Heart right ventricle (tissue), 16 donors: ENCODE data around the gene MALT1. TPM values are rescaled to one million over a fixed set of nuclear protein-coding genes. Genes with fewer than 3 reads are reported as not detected.

Source experiments
- ATAC-seq, 8 donors: fragments of 200-7000 bp; cut with Tn5 transposase; one replicate each; pipeline ENCODE4 v1.9.1; 2020; ENCODE audit warnings: mild to moderate bottlenecking in 8 of 8, moderate library complexity in 8 of 8, moderate number of reproducible peaks in 1 of 8
- DNase-seq, 2 donors: peaks; one replicate each; pipeline ENCODE4 v3.0.0-alpha.2; 2020
- H3K27ac ChIP-seq, 10 donors: fragments of 200-600 bp; sonication (generic) in 2 of 10; one replicate each; pipeline versions ENCODE4 v1.5.0 to v1.8.0; 2020 to 2022; ENCODE audit warnings: mild to moderate bottlenecking in 3 of 10
- H3K27me3 ChIP-seq, 7 donors: fragments of 200-600 bp; one replicate each; pipeline ENCODE4 v1.8.0; 2021 to 2022; ENCODE audit warnings: mild to moderate bottlenecking in 2 of 7
- H3K36me3 ChIP-seq, 9 donors: fragments of 200-600 bp; sonication (generic) in 1 of 9; one replicate each; pipeline versions ENCODE4 v1.5.0 to v1.8.0; 2020 to 2022; ENCODE audit warnings: mild to moderate bottlenecking in 2 of 9
- H3K4me1 ChIP-seq, 9 donors: fragments of 200-600 bp; sonication (generic) in 1 of 9; one replicate each; pipeline versions ENCODE4 v1.5.0 to v1.8.0; 2020 to 2022; ENCODE audit warnings: mild to moderate bottlenecking in 4 of 9
- H3K4me3 ChIP-seq, 10 donors: fragments of 200-600 bp; sonication (generic) in 2 of 10; one replicate each; pipeline versions ENCODE4 v1.5.0 to v1.8.0; 2020 to 2022; ENCODE audit warnings: mild to moderate bottlenecking in 7 of 10, moderate library complexity in 2 of 10
- H3K9me3 ChIP-seq, 11 donors: fragments of 200-600 bp in 10 of 11; sonication (generic) in 2 of 11; one replicate each; pipeline versions ENCODE4 v1.5.0 to v1.8.0; 2013 to 2022; ENCODE audit warnings: mild to moderate bottlenecking in 2 of 11, control low read depth in 1 of 11, moderate library complexity in 1 of 11
- CTCF ChIP-seq, 9 donors: fragments of 200-600 bp; sonication (generic) in 2 of 9; IDR thresholded peaks; one replicate each; pipeline versions ENCODE4 v1.5.0 to v1.8.0; 2021 to 2022; ENCODE audit warnings: antibody characterized with exemption in 9 of 9, mild to moderate bottlenecking in 5 of 9, moderate library complexity in 1 of 9
- whole genome bisulfite sequencing, 2 donors: extraction: QIAGEN DNeasy Blood & Tissue Kit; methylation state at CpG; one replicate each; pipeline ENCODE4 v1.1.7; 2013; ENCODE audit warnings: inconsistent platforms in 1 of 2; 5-methylcytosine and 5-hydroxymethylcytosine counted together
- intact Hi-C, 10 donors: fragments of 100-400 bp; cut with DNase I; formaldehyde crosslinking; loops; one replicate each; pipeline versions ENCODE4 v1.11.1 to v1.14.2; 2022
- long read RNA-seq, 3 donors: library from polyadenylated mRNA; unstranded; transcript quantifications; one replicate each; pipeline ENCODE4 v2.0.0, GENCODE V29; 2020 to 2021
- polyA plus RNA-seq, 2 donors: library from polyadenylated mRNA; stranded (reverse); fragments of 200-250 nt; gene quantifications; one replicate each; pipeline ENCODE4 v1.2.3, GENCODE V29; 2013
- total RNA-seq, 10 donors: library from RNA; stranded (reverse); fragmentation: NEBNext Ultra II Directional in 3 of 10; extraction: Animal tissue kit (Norgen Biotek cat#: 25700) in 3 of 10; gene quantifications; one replicate each; pipeline versions ENCODE4 v1.2.1 to v1.2.4, GENCODE V29; 2021 to 2023
- donor health status: Arrhythmogenic right ventricular cardiomyopathy.
- donor health status: ischemic (EF 13 %, LVEDD 7.1; RV severe dilation, severe dysfunction).
- donor health status: healthy with polysubstance abuse.
- donor health status: DM: no; HTN: yes; CAD: no.
- donor health status: DM: no; HTN: no; CAD: no.
- donor health status: ischemic (EF 25% LVEDD 6.9; RV normal size, moderate dysfunction).
- donor health status: ischemic (EF 25% LVEDD 5.7; RV mildly dilated, moderate dysfunction).
- donor health status: healthy.
- donor health status: DM: yes; HTN: yes; CAD: no.
- donor health status: Ischemic cardiomyopathy.
- donor health status: ischemic (EF 35%, LVEDD 5.7; RV mildly dilated, moderate dysfunction).
- donor health status: nonischemic (EF 11% LVEDD 7.7; RV severe dilation, severe dysfunction).
- donor health status: DM: yes; HTN: yes; CAD: no.
- donor health status: PGD.
- donor health status: ischemic (EF 29% LVEDD 5.4; RV normal size, mild dysfunction).
- donor health status: nonischemic (EF 23%, LVEDD 6.1; RV moderate dilation, normal function).

The MALT1 gene
- total RNA-seq (10 to 100 TPM in 7 of 10 donors, 1 to 10 TPM in 3; 8.1 to 20.0 (median 10.6) TPM), polyA plus RNA-seq (10 to 100 TPM in 1 of 2 donors, 1 to 10 TPM in 1; 4.4 to 11.3 TPM)
- long read RNA-seq, donor 1, full-length matches to known transcripts: 11 of 15 reads
- long read RNA-seq, donor 1, partial matches to known transcripts: 1 of 15 reads
- long read RNA-seq, donor 1, other reads (novel, unspliced or antisense): 3 of 15 reads
- long read RNA-seq, donor 2, full-length matches to known transcripts: 15 of 26 reads
- long read RNA-seq, donor 2, partial matches to known transcripts: 4 of 26 reads
- long read RNA-seq, donor 2, other reads (novel, unspliced or antisense): 7 of 26 reads
- long read RNA-seq, donor 3, full-length matches to known transcripts: 2 of 7 reads
- long read RNA-seq, donor 3, partial matches to known transcripts: 2 of 7 reads
- long read RNA-seq, donor 3, other reads (novel, unspliced or antisense): 3 of 7 reads

GRCh38 chr18:58671111-58671631 lies at the start of gene MALT1:
TSS of gene MALT1 (plus strand) at chr18:58671465. CDS start at chr18:58671644, 179 bp downstream.
- H3K4me1 ChIP-seq: peaks cover 0 to 42% (median 26%) of the 10 kb centered on the region in 9 donors
- DNase-seq: peak; percentile 92 to 95
- H3K4me3 ChIP-seq: peak within 1 kb of the TSS; percentile 22 to 97 (median 76)
- H3K27me3 ChIP-seq: no peaks in the 10 kb centered on the region
- 1 to 2% methylated on average over 45 to 59 of the region's 60 CpGs for WGBS, 2 donors
- no peaks in the 10 kb centered on the region for H3K36me3 ChIP-seq
- intact Hi-C loops: loop anchor here in 5 of 10 donors (5.0 to 10.0 kb wide), 4 partner anchors 54 to 144 kb away; no protein-coding TSS in a partner anchor
- no peaks in the 10 kb centered on the region for H3K9me3 ChIP-seq
- no peak for TF ChIP-seq CTCF (IDR thresholded peaks at IDR 0.05)
- H3K27ac ChIP-seq: peak within 1 kb of the TSS; percentile 88 to 99 (median 96)
- peak; percentile 97 to 99 (median 98) for ATAC-seq

- H3K4me3 ChIP-seq: no peak overlapping the region
- no peak for TF ChIP-seq CTCF (IDR thresholded peaks at IDR 0.05)
- peak in 1 of 2 donors; percentile 42 for DNase-seq
- H3K27me3 ChIP-seq: no peaks in the 10 kb centered on the region
- H3K27ac ChIP-seq: peak overlapping the region in 9 of 10 donors; percentile 36 to 91 (median 76)
- 53 to 61% methylated on average over 6 of the region's 6 CpGs for WGBS, 2 donors
- no peaks in the 10 kb centered on the region for H3K36me3 ChIP-seq
- no peaks in the 10 kb centered on the region for H3K9me3 ChIP-seq
- intact Hi-C loops: loop anchor here in 2 of 10 donors (10.0 kb wide), 2 partner anchors 69 to 141 kb away; no protein-coding TSS in a partner anchor
- peaks cover 0 to 25% (median 7%) of the 10 kb centered on the region in 9 donors for H3K4me1 ChIP-seq
- ATAC-seq: peak; percentile 48 to 86 (median 78)
These were observed 47.3 kb upstream of the MALT1 start for GRCh38 chr18:58624011-58624410.

GRCh38 chr18:58625839-58626238 lies 45.4 kb upstream of the MALT1 start:
- WGBS, 2 donors: 50 to 77% methylated on average over 10 of the region's 10 CpGs
- H3K27ac ChIP-seq: peak overlapping the region in 9 of 10 donors; percentile 27 to 91 (median 76)
- peaks cover 0 to 22% (median 4%) of the 10 kb centered on the region in 9 donors for H3K4me1 ChIP-seq
- DNase-seq: no peak
- no peaks in the 10 kb centered on the region for H3K9me3 ChIP-seq
- intact Hi-C loops: loop anchor here in 4 of 10 donors (5.0 to 10.0 kb wide), 4 partner anchors 71 to 139 kb away; no protein-coding TSS in a partner anchor
- no peaks in the 10 kb centered on the region for H3K27me3 ChIP-seq
- no peak for TF ChIP-seq CTCF (IDR thresholded peaks at IDR 0.05)
- H3K4me3 ChIP-seq: peak overlapping the region in 8 of 10 donors; percentile 18 to 56 (median 47)
- H3K36me3 ChIP-seq: no peaks in the 10 kb centered on the region
- no peak for ATAC-seq

GRCh38 chr18:58630071-58630470 lies 41.2 kb upstream of the MALT1 start:
- Histone ChIP-seq H3K27ac (peak overlapping the region in 8 of 10 donors; percentile 44 to 91 (median 78)), H3K36me3 (no peaks in the 10 kb centered on the region), H3K4me3 (no peak overlapping the region), H3K4me1 (peaks cover 0 to 10% (median 0%) of the 10 kb centered on the region in 9 donors), H3K9me3 (no peaks in the 10 kb centered on the region), H3K27me3 (no peaks in the 10 kb centered on the region)
- TF ChIP-seq CTCF (IDR thresholded peaks at IDR 0.05): no peak
- ATAC-seq (no peak), DNase-seq (no peak)
- intact Hi-C loops: loop anchor here in 1 of 10 donors (5.0 kb wide), 1 partner anchor 33 kb away; no protein-coding TSS in a partner anchor
- 58 to 64% methylated on average over 2 of the region's 2 CpGs for WGBS, 2 donors
